HepG2 (cell line): ENCODE measurements around the gene PSMD12. TPM values are rescaled to one million over a fixed set of nuclear protein-coding genes. Genes with fewer than 3 reads are reported as not detected.

Experiments used
- FOXA3 ChIP-seq: IDR thresholded peaks from 2 replicates; pipeline ENCODE4 v1.6.1; 2016; ENCODE audit warnings: missing genetic modification reagents, missing compliant biosample characterization
- GFI1 ChIP-seq: sonication (generic); formaldehyde crosslinking; IDR thresholded peaks from 2 replicates; pipeline ENCODE4 v1.5.0; 2020; ENCODE audit warnings: missing genetic modification reagents, mild to moderate bottlenecking, borderline replicate concordance
- JARID2 ChIP-seq: sonication (generic); formaldehyde crosslinking; IDR thresholded peaks from 2 replicates; pipeline ENCODE4 v1.8.1; 2023; ENCODE audit warnings: missing genetic modification reagents, inconsistent platforms; ENCODE audit not compliant: insufficient replicate concordance
- KIAA2018 ChIP-seq: sonication (generic); formaldehyde crosslinking; IDR thresholded peaks from 2 replicates; pipeline ENCODE4 v1.5.0; 2020; ENCODE audit warnings: mild to moderate bottlenecking, missing genetic modification reagents, borderline replicate concordance
- NFIC ChIP-seq: IDR thresholded peaks from 2 replicates; pipeline ENCODE4 v1.6.1; 2012; ENCODE audit warnings: mild to moderate bottlenecking, low read length, inconsistent platforms
- POLR2G ChIP-seq: fragments of 200-400 bp; formaldehyde crosslinking; IDR thresholded peaks from 2 replicates; pipeline ENCODE4 v1.6.1; 2018; ENCODE audit warnings: mild to moderate bottlenecking, low read depth, low read length, moderate library complexity
- RBM39 ChIP-seq: fragments of 200-400 bp; formaldehyde crosslinking; IDR thresholded peaks from one replicate; pipeline ENCODE4 v1.6.1; 2018; ENCODE audit warnings: antibody characterized with exemption, mild to moderate bottlenecking, low read depth, low read length; ENCODE audit not compliant: poor library complexity, severe bottlenecking
- RORA ChIP-seq: sonication (generic); formaldehyde crosslinking; IDR thresholded peaks from 2 replicates; pipeline ENCODE4 v1.5.0; 2020; ENCODE audit warnings: mild to moderate bottlenecking, missing genetic modification reagents, moderate library complexity
- SETDB1 ChIP-seq: sonication (generic); formaldehyde crosslinking; IDR thresholded peaks from 2 replicates; pipeline ENCODE4 v1.5.1; 2020; ENCODE audit warnings: missing genetic modification reagents, mild to moderate bottlenecking, borderline replicate concordance
- TBP ChIP-seq: sonication (generic); formaldehyde crosslinking; IDR thresholded peaks from 2 replicates; pipeline ENCODE4 v1.5.0; 2020; ENCODE audit warnings: missing genetic modification reagents
- XRCC5 ChIP-seq: fragments of 200-400 bp; formaldehyde crosslinking; optimal IDR thresholded peaks from 2 replicates; pipeline ENCODE3; 2017; ENCODE audit warnings: mild to moderate bottlenecking, low read length
- ZNF253 ChIP-seq: sonication (generic); formaldehyde crosslinking; IDR thresholded peaks from 2 replicates; pipeline ENCODE4 v1.8.0; 2022; ENCODE audit warnings: mild to moderate bottlenecking, missing genetic modification reagents, borderline replicate concordance
- ZNF263 ChIP-seq: sonication (generic); formaldehyde crosslinking; IDR thresholded peaks from 2 replicates; pipeline ENCODE4 v1.4.0; 2020; ENCODE audit warnings: missing genetic modification reagents
- ZNF274 ChIP-seq: sonication (generic); formaldehyde crosslinking; IDR thresholded peaks from 2 replicates; pipeline ENCODE4 v1.5.1; 2020; ENCODE audit warnings: mild to moderate bottlenecking, missing genetic modification reagents
- ZNF367 ChIP-seq: sonication (generic); formaldehyde crosslinking; IDR thresholded peaks from 2 replicates; pipeline ENCODE4 v1.4.0; 2020; ENCODE audit warnings: missing genetic modification reagents, borderline replicate concordance
- ZNF558 ChIP-seq: sonication (generic); formaldehyde crosslinking; IDR thresholded peaks from 2 replicates; pipeline ENCODE4 v1.9.0; 2022; ENCODE audit warnings: mild to moderate bottlenecking, missing genetic modification reagents, borderline replicate concordance
- ZNF619 ChIP-seq: sonication (generic); formaldehyde crosslinking; IDR thresholded peaks from 2 replicates; pipeline ENCODE4 v1.4.0; 2020; ENCODE audit warnings: mild to moderate bottlenecking, missing genetic modification reagents
- polyA plus RNA-seq, 8 experiments: library from polyadenylated mRNA; depleted of rRNA in 3 of 8; stranded (reverse) in 7 of 8; unstranded in 1 of 8; fragments of >200 nt; fragmentation: Illumina TruSeq in 4 of 8; extraction: Trizol in 4 of 8; gene quantifications; 2 replicates each; pipeline versions ENCODE4 v1.2.1 to v1.2.3, GENCODE V29; 2011 to 2016; ENCODE audit warnings: low read depth in 4 of 8, missing spikeins in 1 of 8, mixed read lengths in 1 of 8; ENCODE audit not compliant: insufficient read depth in 1 of 8
- total RNA-seq, 5 experiments: library from RNA; depleted of rRNA; stranded (reverse); fragments of >200 nt; fragmentation: Illumina TruSeq; extraction: Trizol; gene quantifications; 2 replicates each; pipeline ENCODE4 v1.2.3, GENCODE V29; 2016; ENCODE audit warnings: low read depth in 1 of 5
- TF ChIP-seq, protein P1 (sequence below): sonication (generic); formaldehyde crosslinking; IDR thresholded peaks from 2 replicates; pipeline ENCODE4 v1.4.0; 2020; ENCODE audit warnings: missing genetic modification reagents

PSMD12 gene
- total and polyA plus RNA-seq, 2 of the 13 experiments (the other 11 are each of a cell fraction or from before 2014, with no cell fraction given) = 27.4 to 71.7 TPM

DNA sequence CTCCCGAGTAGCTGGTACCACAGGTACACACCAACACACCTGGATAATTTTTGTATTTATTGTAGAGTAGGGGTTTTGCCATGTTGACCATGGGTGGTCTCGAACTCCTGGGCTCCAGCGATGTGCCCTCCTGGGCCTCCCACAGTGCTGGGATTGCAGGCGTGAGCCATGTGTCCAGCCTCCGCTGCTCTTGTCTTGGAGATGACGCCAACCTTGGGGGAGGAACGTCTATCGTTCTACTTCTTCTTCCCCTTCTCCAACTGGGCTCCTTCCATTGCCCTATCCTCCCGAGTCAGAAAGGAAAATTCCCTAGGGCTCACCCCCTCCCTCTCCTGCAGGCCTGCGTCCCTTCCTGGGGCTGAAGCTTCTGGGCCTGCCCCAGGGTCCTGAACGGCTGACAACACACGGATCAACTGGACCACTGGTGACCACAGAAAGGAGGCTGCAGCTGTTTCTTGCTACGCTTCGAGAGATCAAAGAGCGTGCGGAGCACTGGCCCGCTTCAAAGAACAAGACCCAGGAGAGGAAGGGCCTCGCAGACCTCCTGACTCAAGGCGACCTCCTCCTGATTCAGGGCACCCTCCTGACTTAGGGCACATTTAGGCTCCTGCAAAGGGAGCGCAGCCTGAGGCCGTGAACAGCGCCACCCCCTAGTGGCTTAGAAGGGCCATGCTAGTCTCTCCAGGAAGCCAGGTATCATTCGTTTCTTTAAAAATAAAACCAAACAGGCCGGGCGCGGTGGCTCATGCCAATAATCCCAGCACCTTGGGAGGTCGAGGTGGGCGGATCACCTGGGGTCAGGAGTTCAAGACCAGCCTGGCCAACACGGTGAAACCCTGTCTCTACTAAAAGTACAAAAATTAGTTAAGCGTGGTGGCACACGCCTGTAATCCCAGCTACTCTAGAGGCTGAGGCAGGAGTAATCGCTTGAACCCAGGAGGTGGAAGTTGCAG, 72.8 kb downstream of the PSMD12 start (continued):
- TF ChIP-seq KIAA2018 (CRISPR knock-in tag) (no peak), SETDB1 (CRISPR knock-in tag) (no peak), ZNF619 (CRISPR knock-in tag) (no peak), ZNF367 (no peak), ZNF558 (CRISPR knock-in tag) (no peak), GFI1 (CRISPR knock-in tag) (peak; percentile 37; the same call in 1 of the 2 replicates), RBM39 (no peak), JARID2 (CRISPR knock-in tag) (no peak), NFIC (no peak), TBP (CRISPR knock-in tag) (no peak), RORA (no peak), POLR2G (no peak), ZNF274 (CRISPR knock-in tag) (no peak), ZNF263 (CRISPR knock-in tag) (no peak), FOXA3 (CRISPR knock-in tag) (no peak), XRCC5 (peak; percentile 97), ZNF253 (CRISPR knock-in tag) (no peak)
- TF ChIP-seq, protein P1, sequence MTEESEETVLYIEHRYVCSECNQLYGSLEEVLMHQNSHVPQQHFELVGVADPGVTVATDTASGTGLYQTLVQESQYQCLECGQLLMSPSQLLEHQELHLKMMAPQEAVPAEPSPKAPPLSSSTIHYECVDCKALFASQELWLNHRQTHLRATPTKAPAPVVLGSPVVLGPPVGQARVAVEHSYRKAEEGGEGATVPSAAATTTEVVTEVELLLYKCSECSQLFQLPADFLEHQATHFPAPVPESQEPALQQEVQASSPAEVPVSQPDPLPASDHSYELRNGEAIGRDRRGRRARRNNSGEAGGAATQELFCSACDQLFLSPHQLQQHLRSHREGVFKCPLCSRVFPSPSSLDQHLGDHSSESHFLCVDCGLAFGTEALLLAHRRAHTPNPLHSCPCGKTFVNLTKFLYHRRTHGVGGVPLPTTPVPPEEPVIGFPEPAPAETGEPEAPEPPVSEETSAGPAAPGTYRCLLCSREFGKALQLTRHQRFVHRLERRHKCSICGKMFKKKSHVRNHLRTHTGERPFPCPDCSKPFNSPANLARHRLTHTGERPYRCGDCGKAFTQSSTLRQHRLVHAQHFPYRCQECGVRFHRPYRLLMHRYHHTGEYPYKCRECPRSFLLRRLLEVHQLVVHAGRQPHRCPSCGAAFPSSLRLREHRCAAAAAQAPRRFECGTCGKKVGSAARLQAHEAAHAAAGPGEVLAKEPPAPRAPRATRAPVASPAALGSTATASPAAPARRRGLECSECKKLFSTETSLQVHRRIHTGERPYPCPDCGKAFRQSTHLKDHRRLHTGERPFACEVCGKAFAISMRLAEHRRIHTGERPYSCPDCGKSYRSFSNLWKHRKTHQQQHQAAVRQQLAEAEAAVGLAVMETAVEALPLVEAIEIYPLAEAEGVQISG (CRISPR knock-in tag) = peak; percentile 39; the same call in 1 of the 2 replicates
